DOHH2 (cell line): Measurements from ENCODE around the gene MRPL17.
"Not testable (repeated sequence)": the region's sequence is repeated elsewhere in the genome, so short reads cannot be mapped to it uniquely, and the experiment has no call there.

Source experiments
- EZH2phosphoT487 ChIP-seq: fragments of 200-600 bp; sonication (generic); IDR thresholded peaks from 2 replicates; pipeline ENCODE4 v1.6.1; 2017; ENCODE audit warnings: borderline replicate concordance, mild to moderate bottlenecking, antibody characterized with exemption, low read length, moderate library complexity, mixed read lengths
- TF ChIP-seq, protein P1 (sequence below): fragments of 200-600 bp; sonication (generic); IDR thresholded peaks from one replicate; pipeline ENCODE4 v1.5.1; 2014; ENCODE audit warnings: antibody characterized with exemption, mild to moderate bottlenecking, low read depth, low read length; ENCODE audit not compliant: poor library complexity, severe bottlenecking

DNA sequence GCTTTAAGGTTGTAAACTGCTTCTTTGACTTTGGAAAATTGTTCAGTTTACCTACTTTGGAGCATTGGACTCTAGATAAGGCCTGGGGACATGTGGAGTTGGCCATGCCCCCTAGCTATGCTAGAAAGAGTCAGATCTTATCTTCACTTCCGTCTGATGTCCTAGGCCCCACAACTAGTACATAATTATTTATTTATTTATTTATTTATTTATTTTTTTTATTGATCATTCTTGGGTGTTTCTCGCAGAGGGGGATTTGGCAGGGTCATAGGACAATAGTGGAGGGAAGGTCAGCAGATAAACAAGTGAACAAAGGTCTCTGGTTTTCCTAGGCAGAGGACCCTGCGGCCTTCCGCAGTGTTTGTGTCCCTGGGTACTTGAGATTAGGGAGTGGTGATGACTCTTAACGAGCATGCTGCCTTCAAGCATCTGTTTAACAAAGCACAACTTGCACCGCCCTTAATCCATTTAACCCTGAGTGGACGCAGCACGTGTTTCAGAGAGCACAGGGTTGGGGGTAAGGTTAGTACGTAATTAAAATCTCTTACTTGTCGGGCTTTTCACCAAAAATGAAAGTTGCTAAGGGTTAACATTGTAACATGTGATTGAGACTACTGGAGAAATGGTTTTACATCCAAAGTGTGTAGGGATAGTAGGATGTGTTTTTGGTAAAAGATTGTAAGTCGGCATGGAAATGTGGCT, 7.4 kb upstream of the MRPL17 start:
- TF ChIP-seq, protein P1, sequence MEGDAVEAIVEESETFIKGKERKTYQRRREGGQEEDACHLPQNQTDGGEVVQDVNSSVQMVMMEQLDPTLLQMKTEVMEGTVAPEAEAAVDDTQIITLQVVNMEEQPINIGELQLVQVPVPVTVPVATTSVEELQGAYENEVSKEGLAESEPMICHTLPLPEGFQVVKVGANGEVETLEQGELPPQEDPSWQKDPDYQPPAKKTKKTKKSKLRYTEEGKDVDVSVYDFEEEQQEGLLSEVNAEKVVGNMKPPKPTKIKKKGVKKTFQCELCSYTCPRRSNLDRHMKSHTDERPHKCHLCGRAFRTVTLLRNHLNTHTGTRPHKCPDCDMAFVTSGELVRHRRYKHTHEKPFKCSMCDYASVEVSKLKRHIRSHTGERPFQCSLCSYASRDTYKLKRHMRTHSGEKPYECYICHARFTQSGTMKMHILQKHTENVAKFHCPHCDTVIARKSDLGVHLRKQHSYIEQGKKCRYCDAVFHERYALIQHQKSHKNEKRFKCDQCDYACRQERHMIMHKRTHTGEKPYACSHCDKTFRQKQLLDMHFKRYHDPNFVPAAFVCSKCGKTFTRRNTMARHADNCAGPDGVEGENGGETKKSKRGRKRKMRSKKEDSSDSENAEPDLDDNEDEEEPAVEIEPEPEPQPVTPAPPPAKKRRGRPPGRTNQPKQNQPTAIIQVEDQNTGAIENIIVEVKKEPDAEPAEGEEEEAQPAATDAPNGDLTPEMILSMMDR: not testable (repeated sequence)
- TF ChIP-seq EZH2phosphoT487: not testable (repeated sequence)
